ENCODE measurements around the gene XPA.

Gene XPA

GRCh38 chr9:97636903-97637302 lies 60.2 kb downstream of the XPA start:
- Histone ChIP-seq H3K27me3 (ENCODE audit: insufficient read depth, low read length, poor library complexity, severe bottlenecking) (no peaks in the 10 kb centered on the region), H3K4me1 (ENCODE audit: insufficient read depth, low read length, poor library complexity, severe bottlenecking) (peaks cover 61% of the 10 kb centered on the region), H3K36me3 (ENCODE audit: insufficient read depth, low read length) (peaks cover 5% of the 10 kb centered on the region; the same call in 1 of the 2 replicates), H2AFZ (ENCODE audit: low read length) (no peak overlapping the region), H3F3A (ENCODE audit: low read depth) (0 out of 2 replicates have a peak, but pooled peaks cover 5% of the 10 kb centered on the region), H3K9ac (ENCODE audit: low read depth, low read length, poor library complexity, severe bottlenecking) (peak overlapping the region; percentile 51), H4K20me1 (ENCODE audit: insufficient read depth, low read length, poor library complexity, severe bottlenecking) (peaks cover 56% of the 10 kb centered on the region), H3K9me2 (replicated peaks; ENCODE audit: low read depth, low read length) (no peaks in the 10 kb centered on the region), H3K4me2 (ENCODE audit: low read depth, low read length, poor library complexity, severe bottlenecking) (peak overlapping the region; percentile 88), H3K9me3 (ENCODE audit: insufficient read depth, low read depth, low read length) (no peaks in the 10 kb centered on the region), H3K4me3 (ENCODE audit: low read length, poor library complexity, severe bottlenecking) (peak overlapping the region; percentile 65), H3K79me2 (ENCODE audit: insufficient read depth, low read length) (peaks cover 87% of the 10 kb centered on the region)
- no peak for TF ChIP-seq CTCF (conservative IDR thresholded peaks at IDR 0.05; ENCODE audit: low read length)
- TF ChIP-seq EZH2phosphoT487 (IDR thresholded peaks at IDR 0.05; ENCODE audit: borderline replicate concordance): no peak

GRCh38 chr9:97635026-97635425 lies 62.1 kb downstream of the XPA start:
- H2AFZ ChIP-seq (ENCODE audit: low read length): no peak overlapping the region
- TF ChIP-seq CTCF (conservative IDR thresholded peaks at IDR 0.05; ENCODE audit: low read length): no peak
- TF ChIP-seq EZH2phosphoT487 (IDR thresholded peaks at IDR 0.05; ENCODE audit: borderline replicate concordance): no peak
- H3K9me3 ChIP-seq (ENCODE audit: insufficient read depth, low read depth, low read length): no peaks in the 10 kb centered on the region
- H3K36me3 ChIP-seq (ENCODE audit: insufficient read depth, low read length): no peaks in the 10 kb centered on the region
- H3K4me1 ChIP-seq (ENCODE audit: insufficient read depth, low read length, poor library complexity, severe bottlenecking): peaks cover 65% of the 10 kb centered on the region
- H3K27me3 ChIP-seq (ENCODE audit: insufficient read depth, low read length, poor library complexity, severe bottlenecking): no peaks in the 10 kb centered on the region
- H3K4me2 ChIP-seq (ENCODE audit: low read depth, low read length, poor library complexity, severe bottlenecking): peak overlapping the region; percentile 96
- H3K9ac ChIP-seq (ENCODE audit: low read depth, low read length, poor library complexity, severe bottlenecking): peak overlapping the region; percentile 88
- H3F3A ChIP-seq (ENCODE audit: low read depth): 0 out of 2 replicates have a peak, but pooled peaks cover 5% of the 10 kb centered on the region
- no peaks in the 10 kb centered on the region for H3K9me2 ChIP-seq (replicated peaks; ENCODE audit: low read depth, low read length)
- H3K4me3 ChIP-seq (ENCODE audit: low read length, poor library complexity, severe bottlenecking): peak overlapping the region; percentile 90
- H4K20me1 ChIP-seq (ENCODE audit: insufficient read depth, low read length, poor library complexity, severe bottlenecking): peaks cover 54% of the 10 kb centered on the region
- peaks cover 89% of the 10 kb centered on the region for H3K79me2 ChIP-seq (ENCODE audit: insufficient read depth, low read length)

GRCh38 chr9:97633859-97634490 lies 63.2 kb downstream of the XPA start:
- Histone ChIP-seq H2AFZ (ENCODE audit: low read length) (peak overlapping the region; percentile 93), H3K9ac (ENCODE audit: low read depth, low read length, poor library complexity, severe bottlenecking) (peak overlapping the region; percentile 88), H3K4me2 (ENCODE audit: low read depth, low read length, poor library complexity, severe bottlenecking) (peak overlapping the region; percentile 96), H3K36me3 (ENCODE audit: insufficient read depth, low read length) (no peaks in the 10 kb centered on the region), H3K4me1 (ENCODE audit: insufficient read depth, low read length, poor library complexity, severe bottlenecking) (peaks cover 64% of the 10 kb centered on the region), H3K9me2 (replicated peaks; ENCODE audit: low read depth, low read length) (no peaks in the 10 kb centered on the region), H4K20me1 (ENCODE audit: insufficient read depth, low read length, poor library complexity, severe bottlenecking) (peaks cover 47% of the 10 kb centered on the region), H3K4me3 (ENCODE audit: low read length, poor library complexity, severe bottlenecking) (peak overlapping the region; percentile 90), H3K9me3 (ENCODE audit: insufficient read depth, low read depth, low read length) (no peaks in the 10 kb centered on the region), H3K27me3 (ENCODE audit: insufficient read depth, low read length, poor library complexity, severe bottlenecking) (no peaks in the 10 kb centered on the region), H3K79me2 (ENCODE audit: insufficient read depth, low read length) (peaks cover 84% of the 10 kb centered on the region), H3F3A (ENCODE audit: low read depth) (0 out of 2 replicates have a peak, but pooled peaks cover 5% of the 10 kb centered on the region)
- TF ChIP-seq EZH2phosphoT487 (IDR thresholded peaks at IDR 0.05; ENCODE audit: borderline replicate concordance) (no peak), CTCF (conservative IDR thresholded peaks at IDR 0.05; ENCODE audit: low read length) (no peak)

Measured in Loucy (cell line).